ENCODE measurements around the gene RFX3.

RFX3 gene

GRCh38 chr9:3464033-3464638 is 61.7 kb downstream of the RFX3 start:
- TF ChIP-seq CTCF (conservative IDR thresholded peaks at IDR 0.05), result no peak
- H3K27ac ChIP-seq, result no peak overlapping the region

- H3K27ac ChIP-seq, result no peak overlapping the region
- no peak for TF ChIP-seq CTCF (conservative IDR thresholded peaks at IDR 0.05)
These were observed 66.9 kb downstream of the RFX3 start for GRCh38 chr9:3458806-3459475.

GRCh38 chr9:3457175-3457574 is 68.6 kb downstream of the RFX3 start:
- TF ChIP-seq CTCF (conservative IDR thresholded peaks at IDR 0.05), result no peak
- no peak overlapping the region for H3K27ac ChIP-seq

GRCh38 chr9:3455717-3456116 is 70.1 kb downstream of the RFX3 start:
- TF ChIP-seq CTCF (conservative IDR thresholded peaks at IDR 0.05), result no peak
- H3K27ac ChIP-seq, result no peak overlapping the region

GRCh38 chr9:3455094-3455493 is 70.7 kb downstream of the RFX3 start:
- no peak for TF ChIP-seq CTCF (conservative IDR thresholded peaks at IDR 0.05)

GRCh38 chr9:3451956-3452355 is 73.8 kb downstream of the RFX3 start:
- no peak overlapping the region for H3K27ac ChIP-seq
- no peak for TF ChIP-seq CTCF (conservative IDR thresholded peaks at IDR 0.05)

More at GRCh38 chr9:3455094-3455493, 70.7 kb downstream of the RFX3 start:
- no peak overlapping the region for H3K27ac ChIP-seq

- TF ChIP-seq CTCF (conservative IDR thresholded peaks at IDR 0.05), result no peak
- no peak overlapping the region for H3K27ac ChIP-seq
These were observed 78.0 kb downstream of the RFX3 start for GRCh38 chr9:3447788-3448187.
